Measurements from ENCODE around the gene BABAM2.

DNA sequence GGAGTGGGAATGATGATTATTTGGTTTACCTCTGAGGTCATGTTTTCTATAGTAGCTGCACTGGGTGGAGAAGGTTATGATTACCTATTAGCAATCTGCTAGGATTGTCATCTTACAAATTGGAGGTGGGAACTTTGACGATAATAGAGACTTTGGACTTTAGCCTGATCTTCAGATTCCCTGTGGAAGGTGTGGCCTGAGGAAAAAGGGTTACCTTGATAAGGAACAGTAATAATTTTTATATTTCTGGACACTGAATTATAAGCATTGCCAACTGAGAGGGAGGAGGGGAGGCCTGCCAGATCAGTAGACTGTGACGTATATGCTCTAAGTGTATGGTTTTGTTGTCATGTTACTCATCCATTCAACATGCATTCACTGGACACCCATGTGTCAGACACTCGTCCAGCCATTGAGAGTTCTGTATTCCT lies 318.7 kb downstream of the BABAM2 start:
- TF ChIP-seq, protein P1, sequence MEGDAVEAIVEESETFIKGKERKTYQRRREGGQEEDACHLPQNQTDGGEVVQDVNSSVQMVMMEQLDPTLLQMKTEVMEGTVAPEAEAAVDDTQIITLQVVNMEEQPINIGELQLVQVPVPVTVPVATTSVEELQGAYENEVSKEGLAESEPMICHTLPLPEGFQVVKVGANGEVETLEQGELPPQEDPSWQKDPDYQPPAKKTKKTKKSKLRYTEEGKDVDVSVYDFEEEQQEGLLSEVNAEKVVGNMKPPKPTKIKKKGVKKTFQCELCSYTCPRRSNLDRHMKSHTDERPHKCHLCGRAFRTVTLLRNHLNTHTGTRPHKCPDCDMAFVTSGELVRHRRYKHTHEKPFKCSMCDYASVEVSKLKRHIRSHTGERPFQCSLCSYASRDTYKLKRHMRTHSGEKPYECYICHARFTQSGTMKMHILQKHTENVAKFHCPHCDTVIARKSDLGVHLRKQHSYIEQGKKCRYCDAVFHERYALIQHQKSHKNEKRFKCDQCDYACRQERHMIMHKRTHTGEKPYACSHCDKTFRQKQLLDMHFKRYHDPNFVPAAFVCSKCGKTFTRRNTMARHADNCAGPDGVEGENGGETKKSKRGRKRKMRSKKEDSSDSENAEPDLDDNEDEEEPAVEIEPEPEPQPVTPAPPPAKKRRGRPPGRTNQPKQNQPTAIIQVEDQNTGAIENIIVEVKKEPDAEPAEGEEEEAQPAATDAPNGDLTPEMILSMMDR (IDR thresholded peaks at IDR 0.05; ENCODE audit: insufficient read depth, low read depth, low read length), result no peak
- TF ChIP-seq EZH2 (IDR thresholded peaks at IDR 0.05; ENCODE audit: insufficient read depth, low read length), result no peak
